Kidney epithelial cell (primary cell): ENCODE data around the gene TMEM59L. TPM values are rescaled to one million over a fixed set of nuclear protein-coding genes. Genes with fewer than 3 reads are reported as not detected.

Experiments used
- DNase-seq: peaks from one replicate; pipeline ENCODE4 v3.0.0-alpha.2; 2010; ENCODE audit warnings: low read depth
- H3K27me3 ChIP-seq: 2 replicates; pipeline ENCODE4 v1.6.0; 2011; ENCODE audit warnings: low read length; ENCODE audit not compliant: control insufficient read depth, insufficient read depth
- H3K36me3 ChIP-seq: 2 replicates; pipeline ENCODE4 v1.5.1; 2011; ENCODE audit warnings: low read length; ENCODE audit not compliant: control insufficient read depth, insufficient read depth
- H3K4me3 ChIP-seq: 2 replicates; pipeline ENCODE4 v1.5.1; 2011; ENCODE audit warnings: low read depth, mild to moderate bottlenecking, control low read depth, low read length
- CTCF ChIP-seq: IDR thresholded peaks from 2 replicates; pipeline ENCODE4 v1.5.1; 2011; ENCODE audit warnings: mild to moderate bottlenecking, moderate library complexity, low read length, control low read depth, inconsistent platforms; ENCODE audit not compliant: insufficient read depth, poor library complexity, severe bottlenecking
- total RNA-seq: library from RNA; depleted of rRNA; stranded (reverse); fragments of >200 nt; gene quantifications from 2 replicates; pipeline ENCODE4 v1.2.3, GENCODE V29; 2015

The TMEM59L gene
- total RNA-seq, 1 donor from 2014 or later = 3.8 TPM

- no peak for TF ChIP-seq CTCF
- Histone ChIP-seq H3K27me3 (peaks cover 5% of the 10 kb centered on the region), H3K36me3 (no peaks in the 10 kb centered on the region), H3K4me3 (no peak overlapping the region)
- DNase-seq = no peak
Observed at GRCh38 chr19:18647371-18647767, 34.7 kb downstream of the TMEM59L start.

- Histone ChIP-seq H3K27me3 (peaks cover 5% of the 10 kb centered on the region), H3K4me3 (no peak overlapping the region), H3K36me3 (no peaks in the 10 kb centered on the region)
- no peak for TF ChIP-seq CTCF
- no peak for DNase-seq
Observed at GRCh38 chr19:18647807-18648206, 35.1 kb downstream of the TMEM59L start.

GRCh38 chr19:18648973-18649315 is 36.3 kb downstream of the TMEM59L start:
- DNase-seq = no peak
- no peak for TF ChIP-seq CTCF
- peaks cover 5% of the 10 kb centered on the region for H3K27me3 ChIP-seq
- no peaks in the 10 kb centered on the region for H3K36me3 ChIP-seq
- H3K4me3 ChIP-seq = no peak overlapping the region

- Histone ChIP-seq H3K27me3 (peaks cover 5% of the 10 kb centered on the region), H3K4me3 (no peak overlapping the region), H3K36me3 (no peaks in the 10 kb centered on the region)
- DNase-seq = no peak
- no peak for TF ChIP-seq CTCF
Observed at GRCh38 chr19:18649371-18650020, 36.8 kb downstream of the TMEM59L start.

GRCh38 chr19:18650021-18650390 is 37.3 kb downstream of the TMEM59L start:
- no peak overlapping the region for H3K4me3 ChIP-seq

More at GRCh38 chr19:18650021-18650390, 37.3 kb downstream of the TMEM59L start:
- no peak for DNase-seq
- Histone ChIP-seq H3K27me3 (peaks cover 5% of the 10 kb centered on the region), H3K36me3 (no peaks in the 10 kb centered on the region)
- TF ChIP-seq CTCF = no peak
